Kidney (tissue), 14 donors: Measurements from ENCODE around the gene CFAP43. TPM values are rescaled to one million over a fixed set of nuclear protein-coding genes. Genes with fewer than 3 reads are reported as not detected.

Experiments
- DNase-seq, 5 donors: peaks; one replicate each; pipeline ENCODE4 v3.0.0-alpha.2; 2013 to 2020
- FAIRE-seq: peaks from 2 replicates; lab custom pipeline; 2012; peaks lifted over from hg19 to GRCh38; lab: Jason Lieb, UNC
- H3K27ac ChIP-seq, 2 donors: one replicate each; pipeline ENCODE4 v1.7.0; 2013; ENCODE audit warnings: low read depth in 2 of 2, low read length in 2 of 2, inconsistent platforms in 1 of 2
- H3K27me3 ChIP-seq: one replicate; pipeline ENCODE4 v1.7.1; 2013; ENCODE audit warnings: low read length, inconsistent platforms; ENCODE audit not compliant: control insufficient read depth, insufficient read depth
- H3K36me3 ChIP-seq, 3 donors: one replicate each; pipeline versions ENCODE4 v1.7.0 to v1.7.1; 2013; ENCODE audit warnings: low read length in 3 of 3, control low read depth in 1 of 3, inconsistent platforms in 1 of 3; ENCODE audit not compliant: insufficient read depth in 3 of 3, control insufficient read depth in 2 of 3
- H3K4me1 ChIP-seq, 3 donors: one replicate each; pipeline versions ENCODE4 v1.7.0 to v1.7.1; 2013; ENCODE audit warnings: low read length in 3 of 3, inconsistent platforms in 1 of 3, low read depth in 1 of 3; ENCODE audit not compliant: control insufficient read depth in 2 of 3, insufficient read depth in 2 of 3
- H3K4me3 ChIP-seq, 3 donors: one replicate each; pipeline versions ENCODE4 v1.7.0 to v1.8.1; 2013; ENCODE audit warnings: low read length in 3 of 3, control low read depth in 1 of 3, inconsistent platforms in 1 of 3
- H3K9ac ChIP-seq, 3 donors: one replicate each; pipeline versions ENCODE4 v1.7.0 to v1.7.1; 2013; ENCODE audit warnings: low read length in 3 of 3, control low read depth in 1 of 3, inconsistent platforms in 1 of 3
- H3K9me3 ChIP-seq, 3 donors: one replicate each; pipeline versions ENCODE4 v1.7.0 to v1.7.1; 2013; ENCODE audit warnings: low read length in 3 of 3, control low read depth in 1 of 3, inconsistent platforms in 1 of 3; ENCODE audit not compliant: control insufficient read depth in 2 of 3, insufficient read depth in 1 of 3
- intact Hi-C: fragments of 100-400 bp; cut with DNase I; formaldehyde crosslinking; loops from one replicate; pipeline ENCODE4 v1.11.1; 2022
- polyA plus RNA-seq: library from polyadenylated mRNA; stranded (reverse); fragments of 350-450 nt; fragmentation: Illumina TruSeq; extraction: RNeasy Lipid Tissue Mini Kit (QIAGEN cat#74804); gene quantifications from one replicate; pipeline ENCODE4 v1.2.3, GENCODE V29; 2014; ENCODE audit warnings: low read depth, low replicate concordance; ENCODE audit not compliant: insufficient read depth
- total RNA-seq: library from RNA; stranded (reverse); fragmentation: NEBNext Ultra II Directional; extraction: Animal tissue kit (Norgen Biotek cat#: 25700); gene quantifications from one replicate; pipeline ENCODE4 v1.2.1, GENCODE V29; 2021
- TF ChIP-seq, protein P1 (sequence below): IDR thresholded peaks from 3 replicates; pipeline ENCODE4 v1.5.1; 2012; ENCODE audit warnings: mild to moderate bottlenecking, moderate library complexity, borderline replicate concordance; ENCODE audit not compliant: insufficient read depth; ENCODE audit errors: extremely low read depth
- donor health status: control.
- donor health status: control.
- donor health status: control.
- donor health status: control.
- donor health status: control.
- donor health status: DM: yes; HTN: yes; CAD: no.
- donor health status: Normal renal cell carcinoma (clear cell type).

Gene CFAP43
- total and polyA plus RNA-seq, 2 donors from 2014 or later = 3.1 to 7.2 TPM

DNA sequence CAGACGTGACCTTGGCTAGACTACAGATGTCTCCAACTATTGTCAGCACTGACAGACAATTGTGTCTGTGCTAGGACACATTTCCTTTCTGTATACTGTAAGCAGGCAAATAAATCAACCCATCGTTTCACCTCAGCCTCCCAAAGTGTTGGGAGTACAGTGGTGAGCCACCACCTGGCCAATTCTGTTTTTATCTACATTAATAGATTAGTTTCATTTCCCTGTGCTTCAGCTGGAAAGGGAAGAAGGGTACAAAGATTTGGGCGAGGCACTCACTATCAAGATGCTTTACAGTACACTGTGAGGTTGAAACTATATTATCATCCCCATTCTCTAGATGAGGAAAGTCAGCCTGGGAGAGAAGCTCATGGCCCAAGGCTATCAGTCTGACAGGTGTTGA is 88.3 kb downstream of the CFAP43 start:
- FAIRE-seq (no peak), DNase-seq (no peak)
- H3K27me3 ChIP-seq = no peaks in the 10 kb centered on the region
- no peaks in the 10 kb centered on the region for H3K4me1 ChIP-seq
- no peaks in the 10 kb centered on the region for H3K9me3 ChIP-seq
- H3K27ac ChIP-seq = no peak overlapping the region
- no peak overlapping the region for H3K9ac ChIP-seq
- H3K4me3 ChIP-seq = no peak overlapping the region
- TF ChIP-seq, protein P1, sequence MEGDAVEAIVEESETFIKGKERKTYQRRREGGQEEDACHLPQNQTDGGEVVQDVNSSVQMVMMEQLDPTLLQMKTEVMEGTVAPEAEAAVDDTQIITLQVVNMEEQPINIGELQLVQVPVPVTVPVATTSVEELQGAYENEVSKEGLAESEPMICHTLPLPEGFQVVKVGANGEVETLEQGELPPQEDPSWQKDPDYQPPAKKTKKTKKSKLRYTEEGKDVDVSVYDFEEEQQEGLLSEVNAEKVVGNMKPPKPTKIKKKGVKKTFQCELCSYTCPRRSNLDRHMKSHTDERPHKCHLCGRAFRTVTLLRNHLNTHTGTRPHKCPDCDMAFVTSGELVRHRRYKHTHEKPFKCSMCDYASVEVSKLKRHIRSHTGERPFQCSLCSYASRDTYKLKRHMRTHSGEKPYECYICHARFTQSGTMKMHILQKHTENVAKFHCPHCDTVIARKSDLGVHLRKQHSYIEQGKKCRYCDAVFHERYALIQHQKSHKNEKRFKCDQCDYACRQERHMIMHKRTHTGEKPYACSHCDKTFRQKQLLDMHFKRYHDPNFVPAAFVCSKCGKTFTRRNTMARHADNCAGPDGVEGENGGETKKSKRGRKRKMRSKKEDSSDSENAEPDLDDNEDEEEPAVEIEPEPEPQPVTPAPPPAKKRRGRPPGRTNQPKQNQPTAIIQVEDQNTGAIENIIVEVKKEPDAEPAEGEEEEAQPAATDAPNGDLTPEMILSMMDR = no peak
- intact Hi-C loops = no loop called here
- H3K36me3 ChIP-seq = no peaks in the 10 kb centered on the region

DNA sequence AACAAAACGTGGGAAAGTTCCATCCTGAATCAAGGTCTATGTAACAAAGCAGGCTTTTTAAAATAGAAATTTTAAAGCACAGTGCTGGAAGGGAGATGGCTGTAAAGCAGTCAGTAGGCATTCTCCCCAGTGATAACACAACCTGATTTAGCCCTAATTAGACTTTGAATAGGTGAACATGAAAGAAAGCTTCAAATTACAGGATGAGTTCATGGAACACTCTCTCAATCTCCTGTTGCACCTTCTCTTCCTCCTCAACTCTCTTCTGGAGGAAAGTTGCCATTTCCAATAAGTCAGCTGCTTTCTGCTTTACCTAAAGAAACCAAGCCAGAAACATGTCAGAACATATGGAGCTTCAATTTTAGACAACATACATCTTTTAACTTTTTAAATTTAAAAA is 90.1 kb downstream of the CFAP43 start:
- no peaks in the 10 kb centered on the region for H3K36me3 ChIP-seq
- TF ChIP-seq, protein P1 = no peak
- FAIRE-seq (no peak), DNase-seq (peak in 1 of 5 donors; percentile 3)
- no peak overlapping the region for H3K4me3 ChIP-seq
- H3K27ac ChIP-seq = no peak overlapping the region
- intact Hi-C loops = no loop called here
- H3K4me1 ChIP-seq = no peaks in the 10 kb centered on the region
- H3K9me3 ChIP-seq = no peaks in the 10 kb centered on the region
- H3K9ac ChIP-seq = no peak overlapping the region
- H3K27me3 ChIP-seq = no peaks in the 10 kb centered on the region

DNA sequence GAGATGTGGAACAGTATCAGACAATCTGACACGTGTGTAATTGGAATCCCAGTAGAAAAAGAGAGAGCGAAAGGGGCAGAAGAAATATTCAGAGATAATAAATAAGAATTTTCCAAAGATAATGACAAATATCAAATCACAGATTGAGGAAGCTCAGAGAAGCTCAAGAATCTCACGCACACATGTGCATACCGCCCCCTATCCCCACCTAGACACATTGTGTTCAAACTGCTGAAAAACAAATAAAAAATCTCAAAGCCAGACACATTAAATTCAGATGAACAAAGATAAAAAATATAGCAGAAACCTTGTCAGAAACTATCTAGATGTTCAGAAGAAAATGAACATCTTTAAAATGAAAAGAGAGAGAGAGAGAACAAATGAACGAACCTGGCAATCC is 92.9 kb downstream of the CFAP43 start:
- FAIRE-seq = peak; percentile 57
- TF ChIP-seq, protein P1 = no peak
- no peak for DNase-seq
- Histone ChIP-seq H3K27me3 (no peaks in the 10 kb centered on the region), H3K27ac (no peak overlapping the region), H3K9ac (no peak overlapping the region), H3K36me3 (no peaks in the 10 kb centered on the region), H3K4me1 (no peaks in the 10 kb centered on the region), H3K9me3 (no peaks in the 10 kb centered on the region), H3K4me3 (no peak overlapping the region)
- intact Hi-C loops = no loop called here

DNA sequence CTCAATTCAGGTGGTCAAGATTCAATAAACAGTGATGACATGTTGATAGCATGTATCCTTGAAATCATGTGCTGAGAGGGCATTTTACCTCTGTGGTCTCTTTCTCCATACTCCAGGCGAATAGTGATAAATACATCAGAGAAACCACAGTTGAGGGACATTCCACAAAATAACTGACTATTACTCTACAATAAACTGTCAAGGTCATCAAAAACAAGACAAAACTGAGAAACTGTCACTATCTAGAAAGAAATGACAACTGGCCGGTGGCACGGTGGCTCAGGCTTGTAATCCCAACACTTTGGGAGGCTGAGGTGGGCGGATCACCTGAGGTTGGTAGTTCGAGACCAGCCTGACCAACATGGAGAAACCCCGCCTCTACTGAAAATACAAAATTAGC is 94.0 kb downstream of the CFAP43 start:
- intact Hi-C loops = no loop called here
- no peaks in the 10 kb centered on the region for H3K4me1 ChIP-seq
- no peaks in the 10 kb centered on the region for H3K27me3 ChIP-seq
- no peak overlapping the region for H3K4me3 ChIP-seq
- H3K9me3 ChIP-seq = no peaks in the 10 kb centered on the region
- no peak overlapping the region for H3K9ac ChIP-seq
- H3K36me3 ChIP-seq = no peaks in the 10 kb centered on the region
- TF ChIP-seq, protein P1 = no peak
- FAIRE-seq (no peak), DNase-seq (peak in 1 of 5 donors; percentile 38)
- no peak overlapping the region for H3K27ac ChIP-seq
